Gastrocnemius medialis (tissue), 4 donors: ENCODE results near the gene ETFBKMT. TPM values are rescaled to one million over a fixed set of nuclear protein-coding genes. Genes with fewer than 3 reads are reported as not detected.

ENCODE experiments used
- ATAC-seq, 2 donors: fragments of 150-250 bp; one replicate each; pipeline ENCODE4 v1.9.1; 2016
- DNase-seq, 2 donors: peaks; one replicate each; pipeline ENCODE4 v3.0.0-alpha.2; 2019
- H3K27ac ChIP-seq, 4 donors: fragments of 200-600 bp; sonication (generic); 1 replicate in 1 of 4; 2 replicates in 3 of 4; pipeline ENCODE4 v1.5.1; 2016 to 2018; ENCODE audit warnings: mild to moderate bottlenecking in 2 of 4, moderate library complexity in 1 of 4
- H3K27me3 ChIP-seq, 3 donors: fragments of 200-600 bp; sonication (generic) in 2 of 3; 1 replicate in 1 of 3; 2 replicates in 2 of 3; pipeline versions ENCODE4 v1.5.1 to v1.6.0; 2016 to 2019; ENCODE audit warnings: mild to moderate bottlenecking in 1 of 3, moderate library complexity in 1 of 3
- H3K36me3 ChIP-seq, 2 donors: fragments of 200-600 bp; sonication (generic) in 1 of 2; one replicate each; pipeline ENCODE4 v1.5.1; 2017 to 2018
- H3K4me1 ChIP-seq, 2 donors: fragments of 200-600 bp; sonication (generic) in 1 of 2; one replicate each; pipeline ENCODE4 v1.5.1; 2016 to 2017; ENCODE audit warnings: mild to moderate bottlenecking in 2 of 2
- H3K4me3 ChIP-seq, 4 donors: fragments of 200-600 bp; sonication (generic) in 3 of 4; 1 replicate in 1 of 4; 2 replicates in 3 of 4; pipeline ENCODE4 v1.5.1; 2016 to 2019; ENCODE audit warnings: mild to moderate bottlenecking in 2 of 4
- H3K9me3 ChIP-seq, 3 donors: fragments of 200-600 bp; sonication (generic) in 2 of 3; 1 replicate in 1 of 3; 2 replicates in 2 of 3; pipeline ENCODE4 v1.5.1; 2016 to 2019
- POLR2A ChIP-seq, 2 donors: fragments of 450-650 bp; IDR thresholded peaks; one replicate each; pipeline ENCODE4 v1.6.1; 2017; ENCODE audit warnings: antibody characterized with exemption in 2 of 2, mild to moderate bottlenecking in 2 of 2, moderate library complexity in 2 of 2
- in situ Hi-C, 4 donors: fragments of 200-750 bp; cut with MboI; loops; one replicate each; pipeline versions ENCODE4 v1.15.0 to v1.8.0; 2017; ENCODE audit warnings: low sequenced_read_pairs in 4 of 4
- intact Hi-C: fragments of 100-400 bp; cut with DNase I; formaldehyde crosslinking; loops from one replicate; pipeline ENCODE4 v1.15.1; 2023; ENCODE audit warnings: low total_unique reads
- total RNA-seq, 4 donors: library from RNA; depleted of rRNA; stranded (reverse); fragments of >200 nt; gene quantifications; one replicate each; pipeline versions ENCODE4 v1.1.0 to v1.2.3, GENCODE V29; 2016
- TF ChIP-seq, protein P1 (sequence below), 5 experiments: fragments of 450-650 bp in 3 of 5; fragments of 200-600 bp in 2 of 5; sonication (generic) in 2 of 5; IDR thresholded peaks in 4 of 5; conservative IDR thresholded peaks in 1 of 5; 1 replicate in 4 of 5; 2 replicates in 1 of 5; pipeline ENCODE4 v1.5.1; 2016 to 2019; ENCODE audit warnings: antibody characterized with exemption in 5 of 5, mild to moderate bottlenecking in 3 of 5, moderate library complexity in 3 of 5

ETFBKMT gene
- total RNA-seq, 4 donors from 2014 or later, result 2.6 to 13.5 (median 5.0) TPM

DNA sequence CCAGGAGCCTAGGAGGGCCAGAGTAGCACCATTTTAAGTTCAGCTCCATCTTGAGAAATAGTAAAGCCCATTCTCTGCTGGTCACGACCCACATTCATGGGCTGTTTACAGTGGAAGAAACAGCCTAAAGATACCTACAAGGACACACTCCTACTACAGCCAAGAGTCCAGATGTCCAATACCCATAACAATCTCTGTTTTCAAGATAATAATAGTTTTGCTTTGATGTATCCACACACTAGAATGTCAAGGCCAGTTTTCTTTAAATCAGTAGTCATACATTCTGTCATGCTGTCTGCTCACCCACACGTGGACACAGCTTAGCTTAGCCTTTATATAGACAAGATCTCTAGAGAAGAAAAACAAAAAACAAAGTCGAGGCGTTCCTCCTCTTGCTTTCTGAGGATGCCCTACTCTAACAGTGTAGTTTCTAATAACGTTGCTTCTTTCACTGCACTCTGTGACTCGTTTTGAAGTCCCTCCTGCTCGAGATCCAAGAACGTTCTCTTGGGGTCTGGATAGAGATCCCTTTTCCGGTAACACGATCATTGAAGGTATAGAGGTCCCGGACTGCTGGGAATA is 17.9 kb upstream of the ETFBKMT start:
- Histone ChIP-seq H3K9me3 (no peaks in the 10 kb centered on the region), H3K27ac (no peak overlapping the region), H3K36me3 (no peaks in the 10 kb centered on the region), H3K4me3 (no peak overlapping the region), H3K4me1 (no peaks in the 10 kb centered on the region), H3K27me3 (no peaks in the 10 kb centered on the region)
- no peak for ATAC-seq
- no peak for TF ChIP-seq POLR2A (IDR thresholded peaks at IDR 0.05)
- TF ChIP-seq, protein P1, sequence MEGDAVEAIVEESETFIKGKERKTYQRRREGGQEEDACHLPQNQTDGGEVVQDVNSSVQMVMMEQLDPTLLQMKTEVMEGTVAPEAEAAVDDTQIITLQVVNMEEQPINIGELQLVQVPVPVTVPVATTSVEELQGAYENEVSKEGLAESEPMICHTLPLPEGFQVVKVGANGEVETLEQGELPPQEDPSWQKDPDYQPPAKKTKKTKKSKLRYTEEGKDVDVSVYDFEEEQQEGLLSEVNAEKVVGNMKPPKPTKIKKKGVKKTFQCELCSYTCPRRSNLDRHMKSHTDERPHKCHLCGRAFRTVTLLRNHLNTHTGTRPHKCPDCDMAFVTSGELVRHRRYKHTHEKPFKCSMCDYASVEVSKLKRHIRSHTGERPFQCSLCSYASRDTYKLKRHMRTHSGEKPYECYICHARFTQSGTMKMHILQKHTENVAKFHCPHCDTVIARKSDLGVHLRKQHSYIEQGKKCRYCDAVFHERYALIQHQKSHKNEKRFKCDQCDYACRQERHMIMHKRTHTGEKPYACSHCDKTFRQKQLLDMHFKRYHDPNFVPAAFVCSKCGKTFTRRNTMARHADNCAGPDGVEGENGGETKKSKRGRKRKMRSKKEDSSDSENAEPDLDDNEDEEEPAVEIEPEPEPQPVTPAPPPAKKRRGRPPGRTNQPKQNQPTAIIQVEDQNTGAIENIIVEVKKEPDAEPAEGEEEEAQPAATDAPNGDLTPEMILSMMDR (IDR thresholded peaks at IDR 0.05 in 4 of 5, conservative IDR thresholded peaks at IDR 0.05 in 1 of 5), result no peak
- in situ Hi-C loops (no loop called here), intact Hi-C loops (no loop called here)
- DNase-seq, result no peak

DNA sequence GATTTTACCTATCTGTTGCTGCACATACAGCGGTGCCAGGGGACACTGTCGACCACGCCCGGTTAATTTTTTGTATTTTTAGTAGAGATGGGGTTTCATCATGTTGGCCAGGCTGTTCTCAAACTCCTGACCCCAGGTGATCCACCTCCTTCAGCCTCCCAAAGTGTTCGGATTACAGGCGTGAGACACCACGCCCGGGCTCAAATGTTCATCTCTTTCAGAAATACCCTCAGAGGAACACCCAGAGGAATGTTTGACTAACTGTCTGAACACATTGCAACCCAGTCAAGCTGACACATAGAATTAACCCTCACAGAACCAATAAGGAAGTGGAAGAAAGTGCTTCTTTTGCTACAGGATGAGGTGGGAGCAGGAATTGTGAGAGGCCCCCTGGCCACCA is 15.0 kb upstream of the ETFBKMT start:
- H3K9me3 ChIP-seq, result no peaks in the 10 kb centered on the region
- in situ Hi-C loops (no loop called here), intact Hi-C loops (no loop called here)
- ATAC-seq (no peak), DNase-seq (no peak)
- H3K4me3 ChIP-seq, result no peak overlapping the region
- no peaks in the 10 kb centered on the region for H3K36me3 ChIP-seq
- no peak for TF ChIP-seq POLR2A (IDR thresholded peaks at IDR 0.05)
- TF ChIP-seq, protein P1 (IDR thresholded peaks at IDR 0.05 in 4 of 5, conservative IDR thresholded peaks at IDR 0.05 in 1 of 5), result no peak
- H3K27me3 ChIP-seq, result no peaks in the 10 kb centered on the region
- no peaks in the 10 kb centered on the region for H3K4me1 ChIP-seq
- H3K27ac ChIP-seq, result no peak overlapping the region

DNA sequence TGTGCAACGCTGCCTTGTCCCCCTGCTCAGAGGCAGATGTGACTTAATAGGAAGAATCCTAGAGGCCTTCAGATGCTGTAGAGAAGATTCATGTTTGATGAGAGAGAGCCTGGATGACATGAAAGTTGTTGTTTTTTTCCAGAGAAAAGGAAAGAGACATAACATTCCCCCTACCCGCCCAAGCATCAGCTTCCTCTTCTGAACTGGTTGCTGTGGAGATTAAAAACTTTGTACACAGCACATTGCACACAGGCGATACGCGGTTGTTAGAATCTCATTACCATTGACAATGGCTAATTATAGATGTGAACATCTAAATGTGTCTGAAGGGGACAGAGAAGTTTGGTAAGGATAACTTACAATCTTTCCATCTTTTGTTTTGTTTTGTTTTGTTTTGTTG is 13.6 kb upstream of the ETFBKMT start:
- no peak for ATAC-seq
- Histone ChIP-seq H3K36me3 (no peaks in the 10 kb centered on the region), H3K27ac (no peak overlapping the region), H3K4me3 (no peak overlapping the region), H3K27me3 (no peaks in the 10 kb centered on the region), H3K9me3 (no peaks in the 10 kb centered on the region), H3K4me1 (peaks cover 0 to 5% of the 10 kb centered on the region in 2 donors)
- in situ Hi-C loops (no loop called here), intact Hi-C loops (no loop called here)
- DNase-seq, result no peak
- TF ChIP-seq, protein P1 (IDR thresholded peaks at IDR 0.05 in 4 of 5, conservative IDR thresholded peaks at IDR 0.05 in 1 of 5), result no peak
- no peak for TF ChIP-seq POLR2A (IDR thresholded peaks at IDR 0.05)

DNA sequence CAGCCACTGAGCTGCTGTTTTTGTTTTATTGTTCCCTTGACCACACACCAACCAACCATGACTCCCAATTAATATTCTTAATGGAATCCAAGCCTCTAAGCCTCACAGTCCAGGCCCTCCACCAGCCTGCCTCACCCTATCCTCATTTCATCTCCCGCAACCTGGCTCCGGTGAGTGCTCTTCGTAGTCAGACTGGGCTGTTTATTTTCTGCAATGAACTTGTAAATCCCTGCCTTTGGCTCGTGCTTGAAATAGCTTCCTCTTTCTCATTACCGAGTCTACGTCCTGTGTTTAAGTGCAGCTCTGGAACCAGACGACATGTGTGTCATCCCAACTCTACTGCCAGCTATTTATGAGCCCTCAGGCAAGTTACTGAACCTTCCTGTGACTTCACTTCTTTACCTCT is 12.4 kb upstream of the ETFBKMT start:
- Histone ChIP-seq H3K27ac (no peak overlapping the region), H3K4me1 (peaks cover 0 to 5% of the 10 kb centered on the region in 2 donors), H3K36me3 (no peaks in the 10 kb centered on the region), H3K9me3 (no peaks in the 10 kb centered on the region), H3K4me3 (no peak overlapping the region), H3K27me3 (no peaks in the 10 kb centered on the region)
- ATAC-seq (no peak), DNase-seq (no peak)
- in situ Hi-C loops (no loop called here), intact Hi-C loops (no loop called here)
- TF ChIP-seq POLR2A (IDR thresholded peaks at IDR 0.05), result no peak
- TF ChIP-seq, protein P1 (IDR thresholded peaks at IDR 0.05 in 4 of 5, conservative IDR thresholded peaks at IDR 0.05 in 1 of 5), result no peak

DNA sequence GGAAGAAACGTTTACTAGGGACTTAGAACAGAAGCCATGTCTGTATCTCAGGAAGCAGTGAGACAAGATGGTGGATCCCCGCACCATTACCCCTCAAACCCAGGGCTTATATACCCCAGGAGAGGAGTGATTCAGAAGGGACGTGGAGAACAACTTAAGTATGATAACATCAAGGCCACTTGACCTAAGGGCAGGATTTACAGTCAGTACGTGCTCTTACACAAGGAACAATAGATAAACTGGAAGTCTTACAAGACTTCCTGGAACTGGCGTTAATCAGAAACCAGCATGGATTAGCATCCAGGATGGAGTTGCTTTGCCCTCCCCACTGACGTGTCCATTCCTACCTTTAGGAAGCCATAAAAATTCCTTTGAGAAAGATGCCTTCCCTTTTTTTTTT is 8.6 kb upstream of the ETFBKMT start:
- Histone ChIP-seq H3K27me3 (no peaks in the 10 kb centered on the region), H3K4me1 (peaks cover 0 to 10% of the 10 kb centered on the region in 2 donors), H3K9me3 (no peaks in the 10 kb centered on the region), H3K4me3 (no peak overlapping the region), H3K27ac (peak overlapping the region in 1 of 4 donors; percentile 7), H3K36me3 (no peaks in the 10 kb centered on the region)
- intact Hi-C loops (loop anchor here (10.0 kb wide), 1 partner anchor 454 kb away; the partner anchor contains the start of gene BICD1), in situ Hi-C loops (loop anchor here (10.0 to 25.0 kb wide), 5 partner anchors 311 to 1036 kb away; partner anchors contain the start of genes RESF1 (in 2 of the 4) and DNM1L (in 1 of the 4))
- TF ChIP-seq POLR2A (IDR thresholded peaks at IDR 0.05), result no peak
- TF ChIP-seq, protein P1 (IDR thresholded peaks at IDR 0.05 in 4 of 5, conservative IDR thresholded peaks at IDR 0.05 in 1 of 5), result no peak
- ATAC-seq (no peak), DNase-seq (no peak)
